A673 (cell line): Measurements from ENCODE around the gene APCDD1L. TPM values are rescaled to one million over a fixed set of nuclear protein-coding genes. Genes with fewer than 3 reads are reported as not detected.

Source experiments
- BruUV-seq: library from RNA; stranded (reverse); fragments of 400-500 nt; replicated peaks from 2 replicates; lab custom pipeline; 2021; lab: Mats Ljungman, UMichigan
- CTCF ChIA-PET: fragments of 300-600 bp; sonication (Branson Sonifier 250); formaldehyde crosslinking; loops from one replicate; lab custom pipeline; 2022; ENCODE audit warnings: antibody characterized with exemption; lab: Charles Lee
- POLR2A ChIA-PET: fragments of 300-600 bp; sonication (Branson Sonifier 250); formaldehyde crosslinking; loops from one replicate; lab custom pipeline; 2022; ENCODE audit warnings: antibody characterized with exemption; ENCODE audit not compliant: low non-redundant PET; lab: Charles Lee
- DNase-seq: peaks from one replicate; pipeline ENCODE4 v3.0.0-alpha.2; 2015; ENCODE audit warnings: low spot score
- H3K27ac ChIP-seq: fragments of 200-600 bp; sonication (generic); 2 replicates; pipeline ENCODE4 v1.5.1; 2016; ENCODE audit warnings: mixed run types, low read depth, mild to moderate bottlenecking, mixed read lengths, antibody characterized with exemption, low read length; ENCODE audit not compliant: poor library complexity, severe bottlenecking
- H3K27me3 ChIP-seq: fragments of 200-600 bp; sonication (generic); replicated peaks from 2 replicates; pipeline ENCODE4 v1.6.1; 2017; ENCODE audit warnings: mixed run types, low read depth, mild to moderate bottlenecking, mixed read lengths, antibody characterized with exemption, low read length; ENCODE audit not compliant: insufficient read depth, poor library complexity
- H3K36me3 ChIP-seq: fragments of 200-600 bp; sonication (generic); 2 replicates; pipeline ENCODE4 v1.6.1; 2016; ENCODE audit warnings: mixed run types, mild to moderate bottlenecking, mixed read lengths, antibody characterized with exemption, low read length; ENCODE audit not compliant: insufficient read depth, poor library complexity, severe bottlenecking
- H3K4me1 ChIP-seq: fragments of 200-600 bp; sonication (generic); 2 replicates; pipeline ENCODE4 v1.6.1; 2017; ENCODE audit warnings: mixed run types, mild to moderate bottlenecking, mixed read lengths, antibody characterized with exemption, low read length; ENCODE audit not compliant: insufficient read depth, poor library complexity, severe bottlenecking
- H3K4me3 ChIP-seq: fragments of 200-600 bp; sonication (generic); 2 replicates; pipeline ENCODE4 v1.5.1; 2016; ENCODE audit warnings: low read depth, mixed run types, mild to moderate bottlenecking, mixed read lengths, low read length; ENCODE audit not compliant: poor library complexity, severe bottlenecking
- H3K9me3 ChIP-seq: fragments of 200-600 bp; sonication (generic); 2 replicates; pipeline ENCODE4 v1.6.1; 2016; ENCODE audit warnings: mixed run types, low read depth, mild to moderate bottlenecking, mixed read lengths, antibody characterized with exemption, low read length; ENCODE audit not compliant: poor library complexity, severe bottlenecking
- EZH2 ChIP-seq: fragments of 200-600 bp; sonication (generic); IDR thresholded peaks from 2 replicates; pipeline ENCODE4 v1.6.1; 2017; ENCODE audit warnings: borderline replicate concordance, low read depth, mild to moderate bottlenecking, mixed read lengths, antibody characterized with exemption, low read length; ENCODE audit not compliant: poor library complexity, severe bottlenecking
- intact Hi-C: fragments of 100-400 bp; cut with micrococcal nuclease; formaldehyde crosslinking; loops from one replicate; pipeline ENCODE4 v1.10.0; 2022; ENCODE audit not compliant: unreplicated experiment
- total RNA-seq: library from RNA; stranded (reverse); gene quantifications from 2 replicates; pipeline ENCODE4 v1.2.3, GENCODE V29; 2021
- TF ChIP-seq, protein P1 (sequence below): fragments of 300-800, 200-600 bp; sonication (generic); conservative IDR thresholded peaks from 2 replicates; pipeline ENCODE4 v1.5.1; 2017; ENCODE audit warnings: low read depth, mild to moderate bottlenecking, antibody characterized with exemption, low read length, moderate library complexity, mixed read lengths

The APCDD1L gene
- total RNA-seq, 1 experiment from 2014 or later, result not detected

DNA sequence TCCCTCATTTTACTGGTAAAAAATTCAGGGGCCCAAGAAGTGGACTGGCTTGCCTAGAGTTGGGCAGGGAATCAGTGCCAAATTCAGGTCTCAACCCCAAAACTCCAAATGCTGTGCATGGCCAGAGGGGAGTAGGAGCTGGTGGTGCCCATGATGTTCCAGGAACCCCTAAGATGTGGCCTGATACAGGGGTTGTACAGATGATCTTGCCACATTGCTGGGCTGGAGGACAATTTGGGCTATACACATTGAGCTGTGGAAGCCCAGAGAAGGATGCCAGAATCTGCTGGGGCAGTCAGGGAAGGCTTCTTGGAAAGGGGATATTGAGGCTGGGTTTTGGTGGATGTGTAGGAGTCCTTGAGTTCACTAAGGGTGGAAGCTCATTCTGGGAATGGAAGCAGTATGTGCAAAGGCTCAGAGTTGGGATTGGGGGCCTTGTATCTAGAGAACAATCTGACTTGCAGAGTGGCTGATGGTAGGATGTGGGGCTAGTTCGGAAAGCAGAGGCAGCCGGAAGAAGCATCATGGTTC, 38.0 kb upstream of the APCDD1L start:
- H3K9me3 ChIP-seq, result no peaks in the 10 kb centered on the region
- ChIA-PET CTCF (no interaction called here), POLR2A (no interaction called here)
- DNase-seq, result no peak
- intact Hi-C loops, result no loop called here
- no peaks in the 10 kb centered on the region for H3K27me3 ChIP-seq
- no peak overlapping the region for H3K4me3 ChIP-seq
- H3K27ac ChIP-seq, result no peak overlapping the region
- H3K4me1 ChIP-seq, result peaks cover 4% of the 10 kb centered on the region
- BruUV-seq, result no TSS peak
- H3K36me3 ChIP-seq, result no peaks in the 10 kb centered on the region
- TF ChIP-seq, protein P1, sequence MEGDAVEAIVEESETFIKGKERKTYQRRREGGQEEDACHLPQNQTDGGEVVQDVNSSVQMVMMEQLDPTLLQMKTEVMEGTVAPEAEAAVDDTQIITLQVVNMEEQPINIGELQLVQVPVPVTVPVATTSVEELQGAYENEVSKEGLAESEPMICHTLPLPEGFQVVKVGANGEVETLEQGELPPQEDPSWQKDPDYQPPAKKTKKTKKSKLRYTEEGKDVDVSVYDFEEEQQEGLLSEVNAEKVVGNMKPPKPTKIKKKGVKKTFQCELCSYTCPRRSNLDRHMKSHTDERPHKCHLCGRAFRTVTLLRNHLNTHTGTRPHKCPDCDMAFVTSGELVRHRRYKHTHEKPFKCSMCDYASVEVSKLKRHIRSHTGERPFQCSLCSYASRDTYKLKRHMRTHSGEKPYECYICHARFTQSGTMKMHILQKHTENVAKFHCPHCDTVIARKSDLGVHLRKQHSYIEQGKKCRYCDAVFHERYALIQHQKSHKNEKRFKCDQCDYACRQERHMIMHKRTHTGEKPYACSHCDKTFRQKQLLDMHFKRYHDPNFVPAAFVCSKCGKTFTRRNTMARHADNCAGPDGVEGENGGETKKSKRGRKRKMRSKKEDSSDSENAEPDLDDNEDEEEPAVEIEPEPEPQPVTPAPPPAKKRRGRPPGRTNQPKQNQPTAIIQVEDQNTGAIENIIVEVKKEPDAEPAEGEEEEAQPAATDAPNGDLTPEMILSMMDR, result no peak
- TF ChIP-seq EZH2, result no peak

DNA sequence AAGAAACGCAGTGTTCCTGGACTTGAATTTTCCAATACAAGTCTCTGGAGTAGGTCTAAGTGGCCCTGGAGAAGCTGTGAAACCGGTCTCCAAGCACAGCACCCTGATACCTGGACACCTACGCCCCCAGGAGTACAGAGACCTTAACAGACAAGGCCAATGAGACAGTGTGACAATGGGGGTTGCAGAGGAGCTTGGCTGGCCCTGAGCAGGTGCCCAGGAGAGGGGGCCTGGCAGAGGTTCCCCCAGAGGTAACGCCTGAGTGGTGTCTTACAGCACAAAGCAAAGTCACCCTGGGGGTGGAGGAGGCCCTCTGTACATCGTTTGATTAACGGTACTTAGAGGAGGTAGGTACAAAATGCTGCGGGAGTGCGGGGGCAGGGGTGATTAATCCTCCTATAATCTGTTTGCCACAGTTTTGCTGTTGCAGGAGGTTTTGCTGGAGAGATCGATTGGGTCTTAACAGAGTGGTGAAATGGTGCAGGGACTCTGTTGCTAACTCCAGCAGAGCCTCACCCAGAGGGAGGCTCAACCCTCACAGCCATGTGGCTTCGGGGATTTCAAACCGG, 37.3 kb upstream of the APCDD1L start:
- no peak overlapping the region for H3K4me3 ChIP-seq
- no peaks in the 10 kb centered on the region for H3K36me3 ChIP-seq
- no peaks in the 10 kb centered on the region for H3K9me3 ChIP-seq
- ChIA-PET CTCF (no interaction called here), POLR2A (no interaction called here)
- H3K4me1 ChIP-seq, result peaks cover 4% of the 10 kb centered on the region
- H3K27me3 ChIP-seq, result no peaks in the 10 kb centered on the region
- DNase-seq, result no peak
- no peak for TF ChIP-seq EZH2
- TF ChIP-seq, protein P1, result no peak
- H3K27ac ChIP-seq, result no peak overlapping the region
- no TSS peak for BruUV-seq
- intact Hi-C loops, result no loop called here

DNA sequence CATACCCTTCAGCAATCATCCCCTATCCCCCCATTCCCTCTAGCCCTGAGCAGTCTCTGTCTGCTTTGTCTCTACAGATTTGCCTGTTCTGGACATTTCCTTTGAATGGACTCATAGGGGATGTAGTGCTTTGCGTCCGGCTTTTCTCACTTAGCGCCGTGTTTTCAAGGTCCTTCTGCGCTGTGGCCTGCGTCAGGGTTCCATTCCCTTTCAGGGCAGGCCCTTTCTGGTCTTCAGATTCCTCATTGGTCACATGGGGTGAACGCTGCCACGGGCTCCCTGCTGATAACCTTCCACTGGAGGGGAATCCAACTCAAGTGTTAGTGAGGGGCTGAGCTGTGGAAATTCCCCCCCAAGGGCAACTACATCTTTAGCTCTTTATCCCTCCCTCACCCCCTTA, 36.4 kb upstream of the APCDD1L start:
- H3K4me3 ChIP-seq, result no peak overlapping the region
- no peak for DNase-seq
- BruUV-seq, result no TSS peak
- CTCF ChIA-PET, result no interaction called here
- no peaks in the 10 kb centered on the region for H3K9me3 ChIP-seq
- H3K27me3 ChIP-seq, result no peaks in the 10 kb centered on the region
- intact Hi-C loops, result no loop called here
- H3K27ac ChIP-seq, result no peak overlapping the region
- no peak for TF ChIP-seq EZH2
- TF ChIP-seq, protein P1, result no peak
- H3K4me1 ChIP-seq, result peaks cover 4% of the 10 kb centered on the region
- POLR2A ChIA-PET, result no interaction called here
- no peaks in the 10 kb centered on the region for H3K36me3 ChIP-seq
